SJSA1 (cell line): ENCODE measurements around the gene KDM4C. TPM values are rescaled to one million over a fixed set of nuclear protein-coding genes. Genes with fewer than 3 reads are reported as not detected.

Source experiments
- DNase-seq, 2 experiments: peaks; one replicate each; pipeline ENCODE4 v3.0.0-alpha.2; 2015 to 2020; ENCODE audit warnings: low spot score in 2 of 2, low read depth in 1 of 2
- H3K27ac ChIP-seq: fragments of 250-450 bp; sonication (Bioruptor Pico); 2 replicates; pipeline ENCODE4 v1.5.1; 2020; ENCODE audit warnings: mild to moderate bottlenecking, moderate library complexity
- H3K27me3 ChIP-seq: fragments of 250-450 bp; sonication (Bioruptor Pico); replicated peaks from 2 replicates; pipeline ENCODE4 v1.5.1; 2020; ENCODE audit warnings: mild to moderate bottlenecking, moderate library complexity
- H3K36me3 ChIP-seq: fragments of 250-450 bp; sonication (Bioruptor Pico); 2 replicates; pipeline ENCODE4 v1.5.1; 2020; ENCODE audit warnings: mild to moderate bottlenecking
- H3K4me1 ChIP-seq: fragments of 250-450 bp; sonication (Bioruptor Pico); replicated peaks from 2 replicates; pipeline ENCODE4 v1.6.1; 2021; ENCODE audit warnings: mild to moderate bottlenecking
- H3K4me3 ChIP-seq: fragments of 250-450 bp; sonication (Bioruptor Pico); 2 replicates; pipeline ENCODE4 v1.5.1; 2020; ENCODE audit warnings: mild to moderate bottlenecking
- H3K9me3 ChIP-seq: fragments of 250-450 bp; sonication (Bioruptor Pico); replicated peaks from 2 replicates; pipeline ENCODE4 v1.5.1; 2020; ENCODE audit warnings: mild to moderate bottlenecking
- total RNA-seq: library from RNA; depleted of rRNA; stranded (reverse); fragments of >200 nt; shearing (Covaris generic); gene quantifications from 2 replicates; pipeline ENCODE4 v1.2.3, GENCODE V29; 2014

The KDM4C gene
- total RNA-seq, 1 experiment from 2014 or later: 5.1 TPM

- Histone ChIP-seq H3K27me3 (no peaks in the 10 kb centered on the region), H3K27ac (no peak overlapping the region), H3K4me3 (no peak overlapping the region), H3K36me3 (no peaks in the 10 kb centered on the region), H3K4me1 (no peaks in the 10 kb centered on the region), H3K9me3 (no peaks in the 10 kb centered on the region)
- no peak for DNase-seq
These were observed 76.5 kb downstream of the KDM4C start for GRCh38 chr9:6834306-6834705.

DNA sequence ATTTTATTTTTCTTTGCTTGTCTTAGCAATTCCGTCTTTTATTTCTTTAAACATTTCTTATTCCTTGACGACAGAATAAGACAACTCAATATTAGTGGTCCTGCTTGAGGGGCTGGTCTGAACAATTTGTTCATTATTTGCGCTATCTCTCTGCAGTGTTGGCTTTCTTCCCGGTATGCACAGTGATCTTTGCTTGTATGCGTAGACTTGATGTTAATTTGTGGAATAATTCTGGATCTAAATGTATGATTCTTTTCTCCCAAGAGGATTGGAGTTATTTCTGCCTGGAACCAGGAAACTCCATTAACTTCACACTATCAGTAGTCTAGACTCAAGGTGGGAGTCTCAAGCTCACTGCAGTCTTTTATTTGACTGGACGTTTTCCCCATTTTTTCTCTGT is 80.4 kb downstream of the KDM4C start:
- Histone ChIP-seq H3K27me3 (no peaks in the 10 kb centered on the region), H3K36me3 (no peaks in the 10 kb centered on the region), H3K9me3 (no peaks in the 10 kb centered on the region), H3K4me1 (no peaks in the 10 kb centered on the region), H3K27ac (no peak overlapping the region), H3K4me3 (no peak overlapping the region)
- DNase-seq: no peak

DNA sequence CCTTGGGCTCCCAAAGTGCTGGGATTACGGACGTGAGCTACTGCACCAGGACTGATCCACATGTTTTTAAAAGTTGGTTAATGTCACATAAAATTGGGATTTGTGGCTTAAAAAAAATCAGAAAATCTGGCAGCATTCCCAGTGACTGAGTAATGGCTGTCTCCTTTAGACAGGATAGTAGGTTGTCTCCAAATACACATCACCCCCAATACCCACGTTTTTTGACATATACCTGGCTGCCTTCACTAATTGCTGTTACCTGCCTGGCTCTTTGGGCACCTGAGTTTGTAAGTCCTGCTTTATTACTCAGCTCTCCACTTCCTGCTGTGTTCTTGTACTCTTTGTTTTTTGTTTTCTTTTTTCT is 84.8 kb downstream of the KDM4C start:
- Histone ChIP-seq H3K27ac (no peak overlapping the region), H3K27me3 (no peaks in the 10 kb centered on the region), H3K9me3 (no peaks in the 10 kb centered on the region), H3K36me3 (no peaks in the 10 kb centered on the region), H3K4me1 (no peaks in the 10 kb centered on the region), H3K4me3 (no peak overlapping the region)
- no peak for DNase-seq

- Histone ChIP-seq H3K9me3 (no peaks in the 10 kb centered on the region), H3K4me1 (no peaks in the 10 kb centered on the region), H3K36me3 (no peaks in the 10 kb centered on the region), H3K4me3 (no peak overlapping the region), H3K27me3 (no peaks in the 10 kb centered on the region), H3K27ac (no peak overlapping the region)
- DNase-seq: no peak
These were observed 86.0 kb downstream of the KDM4C start for GRCh38 chr9:6843742-6844141.

GRCh38 chr9:6844267-6844666 is 86.5 kb downstream of the KDM4C start:
- Histone ChIP-seq H3K27me3 (no peaks in the 10 kb centered on the region), H3K27ac (no peak overlapping the region), H3K4me3 (no peak overlapping the region), H3K9me3 (no peaks in the 10 kb centered on the region), H3K4me1 (no peaks in the 10 kb centered on the region), H3K36me3 (no peaks in the 10 kb centered on the region)
- no peak for DNase-seq

- DNase-seq: no peak
- H3K9me3 ChIP-seq: no peaks in the 10 kb centered on the region
- no peak overlapping the region for H3K27ac ChIP-seq
- H3K4me3 ChIP-seq: no peak overlapping the region
- H3K27me3 ChIP-seq: no peaks in the 10 kb centered on the region
- no peaks in the 10 kb centered on the region for H3K36me3 ChIP-seq
- no peaks in the 10 kb centered on the region for H3K4me1 ChIP-seq
These were observed 87.5 kb downstream of the KDM4C start for GRCh38 chr9:6845128-6845826.

- Histone ChIP-seq H3K27me3 (no peaks in the 10 kb centered on the region), H3K4me1 (no peaks in the 10 kb centered on the region), H3K4me3 (no peak overlapping the region), H3K9me3 (no peaks in the 10 kb centered on the region), H3K36me3 (no peaks in the 10 kb centered on the region), H3K27ac (no peak overlapping the region)
- no peak for DNase-seq
These were observed 88.1 kb downstream of the KDM4C start for GRCh38 chr9:6845880-6846279.

DNA sequence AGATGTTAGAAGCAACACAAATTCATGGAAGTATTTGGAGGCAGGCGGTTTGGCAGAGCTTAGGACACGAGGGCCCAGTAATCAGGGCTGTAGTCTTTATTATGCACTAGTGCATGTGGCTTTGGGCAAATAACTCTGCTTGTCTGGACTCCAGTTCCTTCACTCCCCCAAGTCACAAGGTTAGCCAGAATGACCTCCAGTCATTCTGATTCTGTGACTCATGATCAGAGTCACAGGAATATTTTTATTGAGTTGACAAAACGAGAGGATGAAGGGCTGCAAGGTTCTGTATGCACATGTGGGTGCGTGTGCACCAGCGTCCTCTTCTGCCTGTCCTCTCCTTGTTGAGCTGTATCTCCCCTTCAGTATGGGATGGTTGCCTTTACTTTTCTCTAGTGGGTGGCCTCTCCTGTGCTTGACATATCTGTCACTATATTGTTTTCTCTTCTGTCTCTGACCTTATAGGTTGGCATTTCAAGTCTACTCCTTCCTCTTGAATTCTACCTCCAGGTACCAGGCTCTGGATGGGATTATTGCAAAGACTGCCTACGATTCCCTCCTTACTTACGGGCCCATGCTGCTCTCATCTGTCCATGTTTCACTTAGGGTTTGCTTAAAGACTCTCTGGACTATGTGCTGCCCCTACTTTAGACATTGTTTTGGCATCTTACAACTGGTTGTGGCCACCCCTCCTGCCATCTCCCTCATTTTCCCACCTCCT is 94.6 kb downstream of the KDM4C start:
- Histone ChIP-seq H3K36me3 (no peaks in the 10 kb centered on the region), H3K4me1 (no peaks in the 10 kb centered on the region), H3K4me3 (no peak overlapping the region), H3K9me3 (no peaks in the 10 kb centered on the region), H3K27me3 (no peaks in the 10 kb centered on the region), H3K27ac (no peak overlapping the region)
- DNase-seq: no peak

GRCh38 chr9:6855860-6856259 is 98.1 kb downstream of the KDM4C start:
- Histone ChIP-seq H3K4me1 (no peaks in the 10 kb centered on the region), H3K36me3 (no peaks in the 10 kb centered on the region), H3K27me3 (no peaks in the 10 kb centered on the region), H3K27ac (no peak overlapping the region), H3K4me3 (no peak overlapping the region), H3K9me3 (no peaks in the 10 kb centered on the region)
- no peak for DNase-seq

DNA sequence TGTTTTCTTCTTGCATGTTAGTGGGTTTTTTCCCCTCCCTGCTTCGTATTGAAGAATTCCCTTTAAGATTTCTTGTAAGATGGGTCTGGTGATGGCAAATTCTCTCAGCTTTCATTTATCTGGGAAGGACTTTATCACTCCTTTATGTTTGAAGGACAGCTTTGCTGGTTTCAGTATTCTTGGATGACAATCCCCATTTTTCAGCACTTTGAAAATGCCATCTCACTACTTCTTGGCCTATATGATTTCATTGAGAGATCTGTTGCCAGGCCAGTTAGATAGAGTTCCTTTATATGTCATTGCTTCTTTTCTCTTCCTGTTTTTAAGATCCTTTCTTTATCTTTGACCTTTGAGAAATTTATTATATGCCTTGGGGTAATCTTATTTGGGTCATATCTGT is 106.3 kb downstream of the KDM4C start:
- Histone ChIP-seq H3K4me1 (no peaks in the 10 kb centered on the region), H3K4me3 (no peak overlapping the region), H3K27me3 (no peaks in the 10 kb centered on the region), H3K9me3 (no peaks in the 10 kb centered on the region), H3K27ac (no peak overlapping the region), H3K36me3 (no peaks in the 10 kb centered on the region)
- DNase-seq: no peak

GRCh38 chr9:6869081-6869948 is 111.5 kb downstream of the KDM4C start:
- no peak for DNase-seq
- no peak overlapping the region for H3K4me3 ChIP-seq
- H3K27me3 ChIP-seq: no peaks in the 10 kb centered on the region
- no peaks in the 10 kb centered on the region for H3K36me3 ChIP-seq
- no peaks in the 10 kb centered on the region for H3K4me1 ChIP-seq
- no peak overlapping the region for H3K27ac ChIP-seq
- H3K9me3 ChIP-seq: no peaks in the 10 kb centered on the region

- no peak for DNase-seq
- no peaks in the 10 kb centered on the region for H3K4me1 ChIP-seq
- no peaks in the 10 kb centered on the region for H3K9me3 ChIP-seq
- H3K36me3 ChIP-seq: no peaks in the 10 kb centered on the region
- no peak overlapping the region for H3K27ac ChIP-seq
- H3K4me3 ChIP-seq: no peak overlapping the region
- H3K27me3 ChIP-seq: no peaks in the 10 kb centered on the region
These were observed 112.4 kb downstream of the KDM4C start for GRCh38 chr9:6870149-6870548.

DNA sequence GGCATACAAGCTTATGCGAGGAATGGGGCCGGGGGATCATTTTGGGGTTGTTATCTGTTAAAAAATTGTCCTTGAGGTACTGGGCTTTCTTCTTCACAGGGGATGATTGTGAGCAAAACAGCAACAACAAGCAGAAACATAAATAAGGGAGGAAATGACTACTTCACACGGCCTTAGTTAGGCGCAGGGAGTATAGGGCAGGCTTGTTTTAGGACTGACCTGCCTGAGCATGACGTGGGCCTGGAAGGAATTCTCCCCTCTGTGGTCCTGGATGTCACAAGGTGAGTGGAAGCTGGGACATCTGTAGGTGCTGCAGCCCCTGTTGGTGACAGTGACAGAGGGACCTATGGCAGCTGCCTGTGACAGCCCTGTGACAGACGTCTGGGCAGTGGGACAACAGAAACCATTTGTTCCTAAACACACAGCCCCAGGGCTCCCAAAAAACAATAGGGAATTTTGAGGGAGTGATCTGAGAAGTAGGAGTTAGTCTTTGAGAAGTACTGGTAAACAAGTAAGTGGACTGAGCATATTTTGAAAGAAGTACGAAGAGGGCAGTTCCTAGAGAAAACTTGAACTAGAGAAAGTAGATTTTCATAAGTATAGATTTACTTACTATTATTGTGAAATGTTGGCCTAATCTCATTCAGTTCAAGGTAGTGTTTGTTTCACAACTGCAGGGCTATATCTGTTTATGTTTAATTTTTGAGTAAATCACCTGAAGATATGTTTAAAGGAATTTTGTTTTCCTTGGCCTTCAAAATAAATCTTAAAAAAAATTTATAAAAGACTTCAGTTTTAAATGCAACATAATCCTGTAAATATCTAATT is 113.1 kb downstream of the KDM4C start:
- no peaks in the 10 kb centered on the region for H3K9me3 ChIP-seq
- H3K4me1 ChIP-seq: no peaks in the 10 kb centered on the region
- no peaks in the 10 kb centered on the region for H3K27me3 ChIP-seq
- H3K36me3 ChIP-seq: no peaks in the 10 kb centered on the region
- H3K4me3 ChIP-seq: no peak overlapping the region
- no peak for DNase-seq
- no peak overlapping the region for H3K27ac ChIP-seq
